ENCODE results near the gene IFNA2.
"Not testable (repeated sequence)": the region's sequence is repeated elsewhere in the genome, so short reads cannot be mapped to it uniquely, and the experiment has no call there.

Gene IFNA2

GRCh38 chr9:21385131-21385670 lies at the start of gene IFNA2:
TSS of gene IFNA2 (minus strand) at chr9:21385398. CDS start at chr9:21385329, 69 bp downstream.
- no peak for DNase-seq (ENCODE audit: extremely low read depth in 1 of 2, low read depth in 1 of 2)

- DNase-seq (ENCODE audit: extremely low read depth in 1 of 2, low read depth in 1 of 2), result not testable (repeated sequence)
These were observed 49.8 kb upstream of the IFNA2 start for GRCh38 chr9:21435015-21435383.

DNA sequence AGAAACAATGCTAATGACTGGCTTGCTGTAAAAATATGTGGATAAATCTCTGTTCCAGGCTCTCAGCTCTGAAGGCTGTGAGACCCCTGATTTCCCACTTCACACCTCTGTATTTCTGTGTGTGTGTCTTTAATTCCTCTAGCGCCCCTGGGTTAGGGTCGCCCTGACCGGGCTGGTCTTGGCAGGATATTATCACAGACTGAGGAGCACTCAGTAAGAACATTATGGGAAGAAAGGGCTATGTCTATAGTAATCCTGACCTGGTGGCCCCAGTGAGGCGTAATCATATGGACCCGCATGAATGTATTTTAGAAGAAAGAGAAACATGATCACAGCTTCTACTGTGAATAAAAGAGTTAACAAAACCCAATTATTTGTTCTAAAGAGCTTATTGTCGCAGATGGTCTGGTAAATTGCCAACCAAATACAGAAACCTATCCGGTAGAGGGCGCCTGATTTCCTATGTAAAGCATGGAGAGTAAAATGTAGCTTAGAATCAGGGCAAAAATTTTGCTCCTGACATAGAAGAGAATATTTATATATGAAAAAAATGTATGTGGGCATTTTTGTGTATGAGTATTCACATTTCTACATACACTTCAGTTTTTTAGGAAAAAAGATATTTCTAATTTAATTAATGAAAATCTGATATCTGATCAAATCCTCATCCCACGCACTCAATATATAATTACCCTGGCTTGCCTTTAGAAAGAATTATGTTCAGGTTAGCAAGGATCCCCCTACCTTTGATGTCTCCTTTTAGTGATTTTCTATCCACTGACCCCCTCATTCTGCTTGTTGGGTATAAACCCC lies 49.2 kb upstream of the IFNA2 start:
- peak in 1 of 2 donors; percentile 8 for DNase-seq (ENCODE audit: extremely low read depth in 1 of 2, low read depth in 1 of 2)

- DNase-seq (ENCODE audit: extremely low read depth in 1 of 2, low read depth in 1 of 2), result no peak
These were observed 47.7 kb upstream of the IFNA2 start for GRCh38 chr9:21432672-21433425.

GRCh38 chr9:21429191-21429590 lies 44.0 kb upstream of the IFNA2 start:
- DNase-seq (ENCODE audit: extremely low read depth in 1 of 2, low read depth in 1 of 2), result no peak

GRCh38 chr9:21428235-21428634 lies 43.0 kb upstream of the IFNA2 start:
- no peak for DNase-seq (ENCODE audit: extremely low read depth in 1 of 2, low read depth in 1 of 2)

DNA sequence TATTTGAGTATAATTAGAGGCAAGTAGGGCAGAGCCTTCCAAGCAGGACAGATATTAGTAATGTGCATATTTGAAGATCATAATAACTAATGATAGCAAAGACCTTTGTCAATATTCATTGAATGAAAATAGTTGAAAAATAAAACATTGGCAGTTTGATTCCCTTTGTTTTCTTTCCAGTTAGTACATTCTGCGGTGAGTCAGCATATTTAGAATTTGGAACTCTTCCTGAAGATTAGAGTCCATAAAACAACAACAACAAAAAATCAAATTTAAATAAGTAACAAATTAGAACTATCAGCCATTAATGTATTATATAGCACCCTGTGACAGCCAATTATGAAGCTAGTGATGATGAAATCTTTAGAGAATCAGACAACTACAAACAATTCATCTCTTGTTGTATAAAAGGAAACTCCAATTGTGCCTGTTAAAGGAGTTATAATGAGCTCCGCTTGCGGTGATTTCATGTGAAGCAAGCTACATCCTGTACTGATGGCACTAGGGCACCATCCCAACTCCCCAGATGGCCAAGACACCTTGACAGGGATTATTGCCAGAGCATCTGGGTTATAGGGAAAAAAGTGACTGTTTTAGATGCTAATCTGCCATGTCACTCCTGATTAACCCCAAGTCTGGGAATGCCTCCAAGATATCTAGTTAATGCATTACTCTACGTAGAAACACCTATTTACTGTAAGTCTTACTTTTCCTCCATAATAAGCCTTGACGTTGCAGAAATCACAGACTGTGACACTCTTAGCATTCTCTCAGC lies 30.5 kb upstream of the IFNA2 start:
- DNase-seq (ENCODE audit: extremely low read depth in 1 of 2, low read depth in 1 of 2), result no peak

DNA sequence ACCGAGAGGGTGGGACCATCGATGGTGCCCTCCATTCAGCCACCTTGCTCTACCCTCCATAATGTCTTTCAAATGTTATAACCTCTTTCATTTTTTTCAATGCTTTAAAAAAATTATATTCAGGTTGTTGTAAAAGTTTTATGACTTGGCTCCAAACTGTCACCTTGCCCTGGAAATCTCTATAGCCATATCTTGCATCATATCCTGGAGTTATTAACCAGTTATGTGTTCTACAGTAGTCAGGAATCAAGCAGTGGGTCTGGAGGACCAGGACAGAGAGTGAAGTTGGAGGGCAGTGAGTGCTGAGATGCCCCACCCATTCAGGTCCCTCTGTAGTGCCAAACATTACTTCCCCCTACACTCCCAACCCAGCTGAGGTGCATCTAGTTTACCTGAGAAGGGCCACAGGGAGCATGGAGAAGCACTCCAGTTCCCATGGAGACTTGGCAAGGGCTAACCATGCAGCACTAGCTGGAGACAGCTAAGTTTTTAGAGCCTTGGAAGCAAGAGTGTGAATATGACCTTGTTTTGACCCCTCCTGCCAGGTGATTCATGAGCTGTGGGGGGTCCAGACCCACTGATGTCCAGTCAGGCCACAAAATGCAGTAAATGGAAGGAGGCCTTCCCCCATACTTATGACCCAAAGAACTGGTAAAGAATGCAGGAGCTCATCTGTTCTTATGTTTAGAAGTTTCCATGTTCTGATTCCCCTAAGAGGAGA lies 29.2 kb upstream of the IFNA2 start:
- DNase-seq (ENCODE audit: extremely low read depth in 1 of 2, low read depth in 1 of 2), result no peak

DNA sequence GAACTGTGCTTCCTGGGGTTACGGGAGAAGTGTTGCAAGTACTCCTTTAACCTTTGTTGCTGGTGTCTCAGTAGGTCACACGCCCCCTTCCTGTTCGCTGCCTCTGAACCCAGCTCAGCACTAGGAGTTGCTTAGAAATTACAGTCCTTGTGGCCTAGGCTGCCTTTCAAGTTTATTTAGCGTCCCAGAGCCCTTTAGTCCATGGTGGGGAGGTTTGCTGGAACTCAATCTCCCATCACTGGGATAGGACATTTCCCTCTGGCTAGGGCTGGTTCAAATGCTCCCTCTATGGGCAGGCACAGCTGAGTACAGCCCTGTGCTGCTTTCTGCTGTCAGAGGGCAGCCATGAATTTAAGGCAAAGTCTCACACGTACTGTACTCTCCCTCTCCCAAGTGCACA lies 28.4 kb upstream of the IFNA2 start:
- DNase-seq (ENCODE audit: extremely low read depth in 1 of 2, low read depth in 1 of 2), result no peak

DNA sequence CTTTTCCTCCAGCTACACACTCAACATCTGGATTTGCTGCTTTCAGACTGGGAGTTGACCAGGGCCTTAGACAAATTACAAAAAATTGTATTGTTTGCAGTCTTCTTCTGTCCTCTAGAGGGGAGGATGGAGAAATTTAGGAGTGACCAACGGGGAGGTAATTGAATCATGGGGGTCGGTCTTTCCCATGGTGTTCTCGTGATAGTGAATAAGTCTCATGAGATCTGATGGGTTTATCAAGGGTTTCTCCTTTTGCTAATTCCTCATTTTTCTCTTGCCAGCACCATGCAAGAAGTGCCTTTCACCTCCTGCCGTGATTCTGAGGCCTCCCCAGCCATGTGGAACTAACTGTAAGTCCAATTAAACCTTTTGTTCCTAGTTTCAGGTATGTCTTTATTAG lies 28.0 kb upstream of the IFNA2 start:
- no peak for DNase-seq (ENCODE audit: extremely low read depth in 1 of 2, low read depth in 1 of 2)

DNA sequence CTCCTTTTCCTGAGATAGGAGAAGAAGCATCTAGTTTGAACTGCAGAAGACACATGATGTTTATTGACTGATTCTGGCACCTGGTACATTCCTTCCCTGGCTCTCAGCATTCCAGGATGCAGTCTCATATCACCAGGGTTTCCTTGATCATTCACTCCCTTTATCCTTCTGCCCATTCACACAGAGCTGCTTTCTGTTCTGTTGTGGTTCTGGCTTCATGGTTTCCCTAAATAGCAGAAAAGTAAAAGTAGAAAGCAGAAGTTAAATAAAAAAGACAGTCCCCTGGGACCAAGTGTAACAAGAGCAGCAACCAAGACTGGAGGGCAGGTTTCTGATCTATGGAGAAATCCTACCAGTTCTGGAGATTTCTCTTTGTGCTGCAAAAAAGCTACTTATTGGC lies 26.9 kb upstream of the IFNA2 start:
- no peak for DNase-seq (ENCODE audit: extremely low read depth in 1 of 2, low read depth in 1 of 2)

DNA sequence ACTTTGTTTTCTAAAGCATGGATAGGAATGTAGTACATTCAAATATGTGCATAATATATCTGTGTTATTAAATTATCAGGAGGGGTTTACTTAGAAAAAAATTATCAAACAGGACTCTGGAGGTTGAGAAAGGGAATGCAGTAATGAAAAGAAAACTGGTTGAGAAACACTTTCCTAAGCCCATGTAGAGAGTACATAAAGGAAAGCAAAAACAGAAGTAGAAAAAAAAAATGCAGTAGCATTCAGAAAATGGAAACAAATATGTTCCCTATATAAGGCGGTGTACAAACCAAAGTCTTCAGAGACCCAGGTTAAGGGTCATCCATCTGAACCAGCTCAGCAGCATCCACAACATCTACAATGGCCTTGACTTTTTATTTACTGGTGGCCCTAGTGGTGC lies 23.6 kb upstream of the IFNA2 start, which contains the start of gene IFNA8:
Gene IFNA8 (plus strand): TSS at position 301 of the 400 bp plus-strand sequence. CDS start 60 bp downstream, at position 361.
- no peak for DNase-seq (ENCODE audit: extremely low read depth in 1 of 2, low read depth in 1 of 2)

GRCh38 chr9:21404146-21404545 lies 18.9 kb upstream of the IFNA2 start:
- no peak for DNase-seq (ENCODE audit: extremely low read depth in 1 of 2, low read depth in 1 of 2)

DNA sequence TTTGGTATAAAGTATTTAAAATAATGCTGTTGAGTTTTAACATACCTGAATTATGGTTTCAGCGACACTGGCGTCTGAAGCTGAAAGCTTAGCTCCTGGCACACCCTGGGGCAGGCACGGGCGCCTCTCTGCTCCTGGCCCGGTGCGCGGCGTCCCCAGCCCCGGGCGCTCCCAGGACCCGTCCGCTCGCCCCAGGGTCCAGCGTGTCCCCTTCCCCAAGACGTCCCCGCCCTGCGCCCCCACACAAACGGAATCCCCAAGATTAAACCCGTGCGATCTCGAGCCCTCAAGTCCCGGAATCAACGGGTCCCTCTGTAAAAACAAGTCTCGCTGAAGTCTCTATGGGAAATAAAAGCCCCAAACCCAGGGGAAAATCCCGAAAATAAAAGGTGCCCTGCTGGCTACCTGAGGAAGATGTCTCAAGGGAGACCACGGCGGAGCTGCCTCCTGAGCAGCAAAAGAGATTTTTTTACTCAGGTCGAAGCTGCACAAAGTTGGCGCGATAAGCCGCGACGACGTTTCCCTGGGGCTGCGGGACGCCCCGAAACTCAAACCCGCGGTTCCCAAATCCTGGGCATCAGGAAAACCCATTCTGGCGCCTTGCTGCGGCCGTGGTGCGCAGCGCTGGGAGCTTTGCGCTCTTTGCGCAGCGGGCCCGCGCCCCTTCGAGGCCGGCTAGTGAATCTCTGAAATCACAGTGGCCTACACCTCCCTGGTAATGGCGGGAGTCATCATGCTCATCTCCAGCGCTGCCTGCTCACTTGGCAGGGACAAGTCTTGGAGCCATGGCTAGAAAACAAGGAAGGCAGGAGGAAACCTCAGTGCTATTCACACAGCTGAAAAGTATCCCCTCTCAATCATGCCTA lies 17.4 kb upstream of the IFNA2 start:
- DNase-seq (ENCODE audit: extremely low read depth in 1 of 2, low read depth in 1 of 2), result no peak

- DNase-seq (ENCODE audit: extremely low read depth in 1 of 2, low read depth in 1 of 2), result no peak
These were observed 14.8 kb upstream of the IFNA2 start for GRCh38 chr9:21399956-21400355.

GRCh38 chr9:21398955-21399489 lies 13.8 kb upstream of the IFNA2 start:
- no peak for DNase-seq (ENCODE audit: extremely low read depth in 1 of 2, low read depth in 1 of 2)

- peak; percentile 8 to 48 for DNase-seq (ENCODE audit: extremely low read depth in 1 of 2, low read depth in 1 of 2)
These were observed 10.8 kb upstream of the IFNA2 start for GRCh38 chr9:21395778-21396717.

GRCh38 chr9:21392270-21392669 lies 7.1 kb upstream of the IFNA2 start:
- DNase-seq (ENCODE audit: extremely low read depth in 1 of 2, low read depth in 1 of 2), result no peak
